Measurements from ENCODE around the gene CYP46A1.

Gene CYP46A1

GRCh38 chr14:99698236-99698635 lies 14.1 kb downstream of the CYP46A1 start:
- no peak for DNase-seq (ENCODE audit: low read depth)
- H3K4me3 ChIP-seq (ENCODE audit: low read length): no peak overlapping the region
- no peak for TF ChIP-seq CTCF (conservative IDR thresholded peaks at IDR 0.05; ENCODE audit: low read depth, low read length)

DNA sequence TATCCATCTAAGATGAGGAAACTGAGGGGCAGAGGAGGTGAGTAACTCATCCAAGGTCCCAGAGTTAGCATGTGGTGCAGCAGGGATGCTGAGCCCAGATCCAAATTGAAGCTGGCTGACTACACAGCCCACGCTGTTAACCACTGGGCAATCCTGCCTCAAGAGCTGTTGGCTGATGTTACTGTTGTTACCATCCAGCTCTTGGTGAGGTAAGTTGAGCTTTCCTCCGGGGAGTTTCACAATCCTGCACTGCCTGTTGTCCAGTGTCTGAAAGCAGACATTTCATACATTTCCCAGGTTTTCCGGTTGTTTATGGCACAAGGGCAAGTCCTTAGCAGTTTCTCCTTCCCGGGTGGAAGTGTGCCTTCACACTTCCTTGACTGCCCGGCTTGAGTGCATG lies 14.5 kb downstream of the CYP46A1 start:
- no peak for DNase-seq (ENCODE audit: low read depth)
- no peak for TF ChIP-seq CTCF (conservative IDR thresholded peaks at IDR 0.05; ENCODE audit: low read depth, low read length)

DNA sequence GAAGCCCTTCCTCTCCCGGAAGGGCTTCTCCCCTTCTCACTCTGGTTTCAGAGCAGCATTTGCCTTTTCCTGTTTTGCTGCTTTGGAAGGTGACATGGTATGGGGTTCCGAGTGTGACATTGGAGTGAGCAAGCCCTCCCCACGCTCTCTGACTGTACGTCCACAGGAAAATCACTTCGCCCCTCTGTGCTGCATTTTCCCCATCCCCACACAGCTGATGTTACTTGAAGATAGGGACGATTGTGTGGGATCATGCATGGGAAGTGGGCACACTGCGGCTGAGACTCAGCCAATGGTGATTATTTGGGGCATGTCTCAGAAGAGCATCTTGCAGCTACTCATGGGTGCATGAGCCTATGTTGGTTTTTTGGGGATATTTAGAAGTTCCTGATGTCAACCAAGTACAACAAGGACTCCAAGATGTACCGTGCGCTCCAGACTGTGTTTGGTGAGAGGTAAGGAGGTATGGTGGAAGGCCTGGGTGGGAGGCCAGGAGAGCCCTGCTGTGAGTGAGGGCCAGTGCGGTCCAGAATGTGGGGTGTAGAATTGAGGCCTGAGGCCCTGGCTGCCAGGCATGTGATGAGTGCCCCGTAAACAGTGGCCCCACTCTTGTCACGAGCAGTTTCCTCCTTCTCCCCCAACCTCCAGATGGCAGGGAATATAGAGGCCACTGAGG lies 15.1 kb downstream of the CYP46A1 start:
- H3K4me3 ChIP-seq (ENCODE audit: low read length): no peak overlapping the region
- TF ChIP-seq CTCF (conservative IDR thresholded peaks at IDR 0.05; ENCODE audit: low read depth, low read length): no peak
- DNase-seq (ENCODE audit: low read depth): no peak

More for the DNA sequence above, 14.5 kb downstream of the CYP46A1 start:
- H3K4me3 ChIP-seq (ENCODE audit: low read length): no peak overlapping the region

DNA sequence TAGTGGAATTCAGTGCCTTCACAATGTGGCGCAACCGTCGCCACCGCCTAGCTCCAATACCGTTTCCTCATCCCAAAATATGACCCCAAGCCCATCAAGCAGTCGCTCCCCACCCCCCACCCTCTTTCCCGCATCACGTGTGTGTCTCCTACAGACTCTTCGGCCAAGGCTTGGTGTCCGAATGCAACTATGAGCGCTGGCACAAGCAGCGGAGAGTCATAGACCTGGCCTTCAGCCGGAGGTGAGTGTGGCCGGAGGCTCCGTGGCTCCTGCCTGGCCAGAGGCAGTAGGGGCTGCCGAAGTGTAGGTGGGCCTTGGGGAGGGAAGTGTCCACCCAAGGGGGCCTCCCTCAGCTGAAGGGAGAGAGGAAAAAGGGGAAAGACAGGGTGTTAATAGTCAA lies 15.8 kb downstream of the CYP46A1 start:
- no peak overlapping the region for H3K4me3 ChIP-seq (ENCODE audit: low read length)
- TF ChIP-seq CTCF (conservative IDR thresholded peaks at IDR 0.05; ENCODE audit: low read depth, low read length): no peak
- no peak for DNase-seq (ENCODE audit: low read depth)

DNA sequence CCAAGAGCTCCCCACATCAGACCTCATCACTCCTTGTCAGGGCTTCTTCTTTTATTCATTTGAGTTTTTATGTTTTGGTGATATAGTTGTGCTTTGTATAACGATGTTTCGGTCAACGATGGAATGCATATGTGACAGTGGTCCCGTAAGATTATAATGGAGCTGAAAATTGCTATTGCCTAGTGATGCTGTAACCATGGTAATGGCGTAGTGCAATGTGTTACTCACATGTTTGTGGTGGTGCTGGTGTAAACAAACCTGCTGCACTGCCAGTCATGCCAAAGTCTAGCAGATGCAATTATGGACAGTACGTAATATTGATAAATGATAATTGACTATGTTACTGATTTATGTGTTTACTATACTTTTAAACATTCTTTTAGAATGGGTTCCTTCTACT lies 16.3 kb downstream of the CYP46A1 start:
- no peak for TF ChIP-seq CTCF (conservative IDR thresholded peaks at IDR 0.05; ENCODE audit: low read depth, low read length)
- no peak overlapping the region for H3K4me3 ChIP-seq (ENCODE audit: low read length)
- no peak for DNase-seq (ENCODE audit: low read depth)

DNA sequence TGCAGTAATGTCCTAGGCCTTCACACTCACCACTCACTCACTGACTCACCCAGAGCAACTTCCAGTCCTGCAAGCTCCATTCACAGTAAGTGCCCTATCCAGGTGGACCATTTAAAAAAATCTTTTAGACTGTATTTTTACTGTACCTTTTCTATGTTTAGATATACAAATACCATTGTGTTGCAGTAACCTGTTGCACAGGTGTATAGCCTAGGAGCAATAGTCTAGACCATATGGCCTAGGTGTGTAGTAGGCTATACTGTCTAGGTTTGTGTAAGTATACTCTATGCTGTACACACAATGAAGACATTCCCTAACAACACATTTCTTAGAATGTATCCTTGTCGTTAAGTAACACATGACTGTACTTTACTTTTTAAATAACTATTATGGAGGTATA lies 17.2 kb downstream of the CYP46A1 start:
- no peak for TF ChIP-seq CTCF (conservative IDR thresholded peaks at IDR 0.05; ENCODE audit: low read depth, low read length)
- no peak overlapping the region for H3K4me3 ChIP-seq (ENCODE audit: low read length)
- DNase-seq (ENCODE audit: low read depth): no peak

- DNase-seq (ENCODE audit: low read depth): no peak
- no peak for TF ChIP-seq CTCF (conservative IDR thresholded peaks at IDR 0.05; ENCODE audit: low read depth, low read length)
- H3K4me3 ChIP-seq (ENCODE audit: low read length): no peak overlapping the region
These were observed 18.0 kb downstream of the CYP46A1 start for GRCh38 chr14:99702115-99702514.
